Measurements from ENCODE around the gene BCKDK. TPM values are rescaled to one million over a fixed set of nuclear protein-coding genes. Genes with fewer than 3 reads are reported as not detected.

The BCKDK gene
- total RNA-seq, 1 donor from 2014 or later: 44.9 TPM

GRCh38 chr16:31090540-31090939 is 17.6 kb upstream of the BCKDK start:
- Mint-ChIP-seq H3K9me3 (ENCODE audit: unreplicated experiment) (no peaks in the 10 kb centered on the region), H3K4me1 (ENCODE audit: low read depth, unreplicated experiment) (peaks cover 7% of the 10 kb centered on the region), H3K36me3 (ENCODE audit: low read depth, unreplicated experiment) (peaks cover 7% of the 10 kb centered on the region), H3K27ac (ENCODE audit: unreplicated experiment) (peak overlapping the region; percentile 24), H3K4me3 (ENCODE audit: unreplicated experiment) (no peak overlapping the region), H3K27me3 (ENCODE audit: low read depth, unreplicated experiment) (no peaks in the 10 kb centered on the region)
- Histone ChIP-seq H3K4me1 (ENCODE audit: insufficient read depth, low read length) (peaks cover 8% of the 10 kb centered on the region), H3K79me2 (ENCODE audit: insufficient read depth, low read length) (peaks cover 48% of the 10 kb centered on the region), H3K4me3 (ENCODE audit: insufficient read depth, low read depth, low read length) (no peak overlapping the region), H4K20me1 (ENCODE audit: insufficient read depth, low read length) (peaks cover 21% of the 10 kb centered on the region), H3K4me2 (ENCODE audit: low read length) (no peak overlapping the region), H3K9ac (ENCODE audit: low read length) (peak overlapping the region; percentile 20), H2AFZ (ENCODE audit: low read depth, low read length) (no peak overlapping the region), H3K27me3 (ENCODE audit: insufficient read depth, low read length) (no peaks in the 10 kb centered on the region), H3K27ac (ENCODE audit: low read depth, low read length) (peak overlapping the region; percentile 16), H3K9me3 (ENCODE audit: insufficient read depth, low read depth, low read length) (no peaks in the 10 kb centered on the region), H3K36me3 (ENCODE audit: insufficient read depth, low read length) (peaks cover 8% of the 10 kb centered on the region)
- FAIRE-seq: no peak
- no peak for TF ChIP-seq EZH2 (IDR thresholded peaks at IDR 0.05; ENCODE audit: insufficient read depth, low read length)
- TF ChIP-seq CTCF (IDR thresholded peaks at IDR 0.05; ENCODE audit: insufficient read depth, low read depth, low read length): no peak
- DNase-seq (ENCODE audit: low read depth): peak; percentile 26

DNA sequence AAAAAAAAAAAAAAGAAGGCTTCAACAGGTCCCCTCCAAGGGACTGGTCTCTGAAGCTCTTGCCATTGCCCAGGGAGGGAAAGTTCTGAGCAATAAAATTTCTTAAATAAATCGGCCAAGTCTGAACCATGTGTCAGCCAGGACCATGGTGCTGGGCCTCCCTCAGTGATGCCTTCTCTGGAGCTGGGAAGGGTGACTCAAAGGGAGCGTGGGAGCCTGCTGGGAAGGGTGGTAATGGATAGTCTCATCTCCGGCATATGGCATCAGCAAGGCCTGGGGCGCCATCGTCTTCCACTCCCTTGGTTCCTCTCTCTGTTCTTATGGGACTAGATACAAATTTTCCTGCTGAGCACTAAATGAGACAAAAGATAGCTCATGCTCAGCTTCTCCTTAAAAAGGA is 15.9 kb upstream of the BCKDK start:
- Histone ChIP-seq H3K9me3 (ENCODE audit: insufficient read depth, low read depth, low read length) (no peaks in the 10 kb centered on the region), H3K27me3 (ENCODE audit: insufficient read depth, low read length) (no peaks in the 10 kb centered on the region), H3K4me1 (ENCODE audit: insufficient read depth, low read length) (peaks cover 4% of the 10 kb centered on the region), H3K9ac (ENCODE audit: low read length) (peak overlapping the region; percentile 87), H3K4me3 (ENCODE audit: insufficient read depth, low read depth, low read length) (no peak overlapping the region), H3K79me2 (ENCODE audit: insufficient read depth, low read length) (peaks cover 48% of the 10 kb centered on the region), H4K20me1 (ENCODE audit: insufficient read depth, low read length) (peaks cover 15% of the 10 kb centered on the region), H3K4me2 (ENCODE audit: low read length) (peak overlapping the region; percentile 97), H3K36me3 (ENCODE audit: insufficient read depth, low read length) (peaks cover 8% of the 10 kb centered on the region), H2AFZ (ENCODE audit: low read depth, low read length) (no peak overlapping the region), H3K27ac (ENCODE audit: low read depth, low read length) (no peak overlapping the region)
- FAIRE-seq (no peak), DNase-seq (ENCODE audit: low read depth) (peak; percentile 18)
- Mint-ChIP-seq H3K4me1 (ENCODE audit: low read depth, unreplicated experiment) (peaks cover 10% of the 10 kb centered on the region), H3K36me3 (ENCODE audit: low read depth, unreplicated experiment) (peaks cover 7% of the 10 kb centered on the region), H3K9me3 (ENCODE audit: unreplicated experiment) (no peaks in the 10 kb centered on the region), H3K27ac (ENCODE audit: unreplicated experiment) (no peak overlapping the region), H3K4me3 (ENCODE audit: unreplicated experiment) (peak overlapping the region; percentile 74), H3K27me3 (ENCODE audit: low read depth, unreplicated experiment) (no peaks in the 10 kb centered on the region)
- no peak for TF ChIP-seq CTCF (IDR thresholded peaks at IDR 0.05; ENCODE audit: insufficient read depth, low read depth, low read length)

- H3K9me3 ChIP-seq (ENCODE audit: insufficient read depth, low read depth, low read length): no peaks in the 10 kb centered on the region
- peak overlapping the region; percentile 93 for H3K4me3 ChIP-seq (ENCODE audit: insufficient read depth, low read depth, low read length)
- H3K27me3 ChIP-seq (ENCODE audit: insufficient read depth, low read length): no peaks in the 10 kb centered on the region
- H3K4me2 ChIP-seq (ENCODE audit: low read length): peak overlapping the region; percentile 97
- no peaks in the 10 kb centered on the region for H3K27me3 Mint-ChIP-seq (ENCODE audit: low read depth, unreplicated experiment)
- no peak overlapping the region for H3K27ac Mint-ChIP-seq (ENCODE audit: unreplicated experiment)
- peaks cover 10% of the 10 kb centered on the region for H3K4me1 Mint-ChIP-seq (ENCODE audit: low read depth, unreplicated experiment)
- peaks cover 15% of the 10 kb centered on the region for H4K20me1 ChIP-seq (ENCODE audit: insufficient read depth, low read length)
- peaks cover 5% of the 10 kb centered on the region for H3K36me3 Mint-ChIP-seq (ENCODE audit: low read depth, unreplicated experiment)
- peaks cover 4% of the 10 kb centered on the region for H3K4me1 ChIP-seq (ENCODE audit: insufficient read depth, low read length)
- no peak for FAIRE-seq
- H2AFZ ChIP-seq (ENCODE audit: low read depth, low read length): no peak overlapping the region
- DNase-seq (ENCODE audit: low read depth): no peak
- TF ChIP-seq EZH2 (IDR thresholded peaks at IDR 0.05; ENCODE audit: insufficient read depth, low read length) (no peak), CTCF (IDR thresholded peaks at IDR 0.05; ENCODE audit: insufficient read depth, low read depth, low read length) (no peak)
- peak overlapping the region; percentile 18 for H3K27ac ChIP-seq (ENCODE audit: low read depth, low read length)
- H3K9ac ChIP-seq (ENCODE audit: low read length): peak overlapping the region; percentile 87
- H3K79me2 ChIP-seq (ENCODE audit: insufficient read depth, low read length): peaks cover 48% of the 10 kb centered on the region
- peak overlapping the region; percentile 98 for H3K4me3 Mint-ChIP-seq (ENCODE audit: unreplicated experiment)
- H3K9me3 Mint-ChIP-seq (ENCODE audit: unreplicated experiment): no peaks in the 10 kb centered on the region
- H3K36me3 ChIP-seq (ENCODE audit: insufficient read depth, low read length): peaks cover 8% of the 10 kb centered on the region
These were observed 15.0 kb upstream of the BCKDK start for GRCh38 chr16:31093132-31093703.

Data from astrocyte (in vitro differentiated cells and primary cell).